ENCODE results near the gene EPN3. TPM values are rescaled to one million over a fixed set of nuclear protein-coding genes. Genes with fewer than 3 reads are reported as not detected.

Gene EPN3
- 10.7 and 11.1 TPM in 2 replicates for total RNA-seq

GRCh38 chr17:50532452-50533024, at the start of gene EPN3:
EPN3 (plus strand) TSS chr17:50532735; CDS start chr17:50536557, 3,822 bp downstream.

DNA sequence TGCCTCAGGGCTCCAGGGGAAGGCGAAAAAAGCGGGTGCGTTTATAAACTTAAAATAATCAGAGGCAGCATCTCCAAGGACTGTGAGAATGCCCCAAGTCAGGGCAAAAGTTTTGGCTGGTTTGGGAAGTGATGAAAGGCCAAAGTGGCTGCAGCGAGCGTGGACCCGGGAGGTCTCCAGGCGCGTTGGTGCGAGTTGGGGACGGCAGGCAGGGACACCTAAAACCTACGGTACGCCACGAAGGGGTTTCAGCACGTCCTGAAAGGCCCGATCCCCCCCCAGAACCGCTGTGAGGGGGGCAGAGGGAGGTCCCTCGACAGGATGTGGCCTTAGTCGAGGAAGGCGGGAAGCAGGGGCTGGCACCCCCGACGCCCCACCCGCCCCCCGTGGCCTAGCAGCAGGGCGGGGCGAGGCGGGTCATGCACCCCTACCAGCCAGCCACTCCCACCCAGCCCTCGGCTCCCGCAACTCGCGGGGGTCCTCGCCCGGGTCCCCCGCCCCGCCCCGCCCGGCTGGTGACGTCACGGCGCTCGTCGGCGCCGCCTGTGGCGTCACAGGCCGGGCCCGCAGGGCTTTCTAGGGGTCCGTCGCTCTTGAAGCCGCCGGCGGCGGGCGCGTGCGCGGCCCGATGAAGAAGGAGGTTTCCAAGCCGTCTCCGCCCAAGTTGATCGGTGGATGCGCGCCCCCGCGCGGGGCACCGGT, 24.5 kb upstream of the EPN3 start, which contains the start of gene MYCBPAP:
TSS of gene MYCBPAP (plus strand) at position 569 of the 702 bp plus-strand sequence. CDS start 236 bp downstream, outside the sequence.

GRCh38 chr17:50547035-50547735, 14.7 kb downstream of the EPN3 start, which contains the start of gene SPATA20:
SPATA20 (plus strand) TSS chr17:50547174; CDS start chr17:50547209, 35 bp downstream.

DNA sequence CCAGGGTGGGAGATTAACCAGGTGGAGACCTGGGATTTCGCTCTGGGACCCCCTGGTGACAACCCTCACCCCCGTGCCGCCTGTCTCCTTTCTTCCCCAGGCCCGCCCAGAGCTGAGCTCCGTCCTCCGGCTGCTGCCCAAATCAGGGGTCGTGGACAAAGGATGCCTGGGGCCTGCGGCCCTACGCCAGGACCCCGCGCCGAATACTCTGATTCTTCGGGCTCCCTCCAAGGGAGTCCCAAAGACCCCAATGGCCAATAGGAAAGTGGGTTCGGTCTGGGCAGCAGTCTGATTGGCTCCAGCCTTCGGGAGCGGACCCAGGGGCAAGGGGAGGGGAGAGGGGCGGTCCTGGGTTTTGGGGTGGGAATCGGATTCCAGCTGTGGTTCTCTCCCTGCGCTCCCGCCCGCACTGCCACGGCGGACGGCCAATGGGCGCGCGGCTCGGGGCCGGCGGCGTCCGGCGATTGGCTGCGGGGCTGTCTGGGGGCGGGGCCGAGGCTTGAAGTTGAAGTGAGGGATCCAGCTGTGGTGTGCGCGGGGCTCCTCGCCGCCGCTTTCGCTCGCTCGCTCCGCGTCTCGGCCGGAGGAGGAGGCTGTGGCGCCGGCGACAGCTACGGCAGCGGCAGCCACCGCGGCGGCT, 27.8 kb downstream of the EPN3 start, which contains the start of gene CACNA1G:
TSS of gene CACNA1G (plus strand) at position 531 of the 640 bp plus-strand sequence. CDS start 745 bp downstream, outside the sequence.

Other genes with a start within 250 kb of the EPN3 start
- gene XYLT2, start 186.6 kb upstream of the EPN3 start, total RNA-seq = 31.8 and 41.4 TPM in 2 replicates
- 71.0 and 79.5 TPM in 2 replicates for gene MRPL27, start 159.6 kb upstream of the EPN3 start, total RNA-seq
- gene EME1, start 159.5 kb upstream of the EPN3 start, total RNA-seq = 0.48 TPM in 1 of 2 replicates, not detected in the other
- 137 and 209 TPM in 2 replicates for gene LRRC59, start 135.2 kb upstream of the EPN3 start, total RNA-seq
- 18.5 and 29.6 TPM in 2 replicates for gene ACSF2, start 106.5 kb upstream of the EPN3 start, total RNA-seq
- not detected in 2 replicates for gene CHAD, start 63.9 kb upstream of the EPN3 start, total RNA-seq
- 9.9 and 14.1 TPM in 2 replicates for gene RSAD1, start 53.9 kb upstream of the EPN3 start, total RNA-seq
- 0.43 and 0.96 TPM in 2 replicates for gene MYCBPAP, start 24.3 kb upstream of the EPN3 start, total RNA-seq
- gene SPATA20, start 14.4 kb downstream of the EPN3 start, total RNA-seq = 27.9 and 38.6 TPM in 2 replicates
- gene CACNA1G, start 28.0 kb downstream of the EPN3 start, total RNA-seq = not detected in 2 replicates
- 30.4 and 36.7 TPM in 2 replicates for gene ABCC3, start 102.1 kb downstream of the EPN3 start, total RNA-seq
- gene ANKRD40, start 175.2 kb downstream of the EPN3 start, total RNA-seq = 24.8 and 28.3 TPM in 2 replicates
- 14.2 and 15.3 TPM in 2 replicates for gene LUC7L3, start 186.9 kb downstream of the EPN3 start, total RNA-seq
- 0.48 TPM in 1 of 2 replicates, not detected in the other for gene ANKRD40CL, start 234.8 kb downstream of the EPN3 start, total RNA-seq

All from tracheal epithelial cell (primary cell).